Left hindlimb (tissue), 1 donor: ENCODE data around the gene LRRC8D.

Experiments used
- DNase-seq: peaks from one replicate; pipeline ENCODE4 v3.0.0-alpha.2; 2018

LRRC8D gene

DNA sequence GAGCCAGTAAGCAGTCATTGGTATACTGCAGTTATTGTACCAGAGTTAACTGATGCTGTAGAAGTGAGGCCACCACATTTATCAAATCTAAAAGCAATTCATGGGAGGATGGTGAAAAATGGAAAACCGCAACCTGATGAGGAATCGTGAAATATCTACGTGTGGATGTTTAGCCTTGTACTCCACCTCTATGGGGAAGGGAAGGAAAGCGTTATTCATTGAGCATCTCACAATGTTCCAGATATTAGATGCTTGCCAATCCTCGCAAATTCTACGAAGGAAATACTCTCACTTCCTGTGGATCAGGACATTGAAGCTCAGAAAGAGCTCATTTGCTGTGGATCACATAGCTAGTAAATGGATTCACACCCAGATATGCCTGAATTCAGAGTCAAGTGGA, 77.3 kb downstream of the LRRC8D start:
- no peak for DNase-seq

DNA sequence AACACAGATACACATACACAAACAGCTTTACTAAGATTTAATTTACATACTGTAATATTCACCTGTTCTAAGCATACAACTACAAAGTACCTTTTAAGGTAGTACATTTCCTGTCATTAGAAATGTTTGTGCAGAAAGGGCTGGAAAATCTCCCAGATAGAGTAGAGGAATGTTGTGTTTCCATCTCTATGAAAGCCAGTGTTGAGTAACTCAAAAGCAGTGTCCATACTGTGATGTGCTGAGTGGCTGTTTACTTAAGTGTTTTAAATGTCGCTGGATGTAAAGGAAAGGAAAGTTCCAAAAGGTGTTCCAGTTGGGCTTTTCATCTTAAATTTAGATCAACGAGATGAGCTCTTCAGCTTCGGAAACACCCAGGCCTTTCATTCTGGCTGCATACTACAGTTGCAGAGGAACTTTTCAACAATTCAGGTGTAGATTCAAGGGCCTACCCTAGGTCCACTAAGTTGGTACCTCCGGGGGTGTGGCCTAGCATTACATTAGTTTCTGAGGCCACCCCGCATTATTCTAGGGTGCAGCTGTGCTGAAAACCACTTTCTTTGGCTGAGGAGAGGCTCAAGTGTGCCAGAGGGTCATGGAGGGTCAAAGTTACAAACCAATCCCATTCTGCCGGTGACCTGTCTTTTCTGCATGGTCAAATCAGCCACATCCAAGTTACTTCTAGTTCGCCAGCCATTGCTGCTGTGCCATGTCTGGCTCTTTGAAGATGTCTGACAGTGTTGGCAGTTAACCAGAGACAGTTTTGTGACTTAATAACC, 78.1 kb downstream of the LRRC8D start:
- no peak for DNase-seq

DNA sequence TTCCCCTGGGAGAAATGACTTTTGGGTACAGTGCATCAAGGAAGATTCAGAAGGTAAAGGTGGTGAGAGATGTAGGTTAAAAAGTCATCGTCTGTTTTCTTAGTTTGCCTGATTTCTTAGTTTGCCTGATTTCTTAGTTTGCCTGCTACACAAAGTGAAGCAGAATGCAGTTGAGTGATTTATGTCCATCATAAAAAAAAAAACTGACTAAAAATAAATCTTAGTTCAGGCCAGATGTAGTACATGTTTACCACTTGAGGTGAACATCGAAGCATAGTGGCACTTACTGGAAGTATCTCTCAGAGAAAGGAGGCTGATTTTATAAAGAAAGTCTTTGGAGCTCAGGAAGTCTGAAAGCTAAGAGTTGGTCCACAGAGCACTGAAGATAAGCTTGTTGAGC, 79.5 kb downstream of the LRRC8D start:
- DNase-seq: no peak

DNA sequence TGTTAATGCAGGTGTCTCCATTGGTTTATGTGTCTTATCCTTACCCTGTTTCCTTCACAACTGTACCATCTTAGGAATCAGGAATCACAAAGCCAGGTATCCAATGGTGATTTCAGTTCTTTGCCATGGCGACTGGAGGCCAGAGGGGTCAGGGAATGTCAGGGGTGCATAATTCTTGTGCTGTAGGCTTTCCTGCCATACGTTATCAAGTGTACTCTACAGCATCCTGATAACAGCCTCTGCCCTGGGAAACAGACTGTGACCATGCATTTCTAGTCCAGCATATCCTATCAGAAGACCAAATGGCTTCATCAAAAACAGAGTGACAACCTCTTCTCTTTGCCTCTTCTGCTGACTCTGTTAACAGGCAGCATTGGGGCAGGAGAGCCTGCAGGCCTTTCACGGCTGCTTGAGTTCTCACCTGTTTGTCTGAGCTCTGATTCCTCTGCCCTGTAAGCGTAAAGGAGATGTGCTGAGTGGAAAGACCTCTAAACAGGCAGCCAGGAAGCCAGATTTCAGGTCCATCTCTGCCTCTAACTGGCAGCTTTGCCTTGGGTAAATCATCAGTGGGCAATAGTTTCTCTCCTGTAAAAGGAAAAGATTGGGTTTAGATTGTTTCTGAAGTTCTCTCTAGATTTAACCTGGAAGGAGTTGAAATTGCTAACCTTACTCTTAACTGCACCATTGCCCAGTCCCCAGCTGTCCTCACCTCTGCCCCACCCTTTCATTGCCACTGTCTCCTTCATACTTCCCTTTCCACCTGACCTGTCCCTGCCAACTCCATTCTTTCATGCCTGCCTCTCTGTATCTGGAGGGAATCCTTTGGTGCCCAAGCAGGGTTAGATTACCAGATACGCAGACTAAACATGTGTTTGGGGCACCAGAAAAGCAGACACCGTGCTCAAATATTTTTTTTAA, 80.2 kb downstream of the LRRC8D start:
- DNase-seq: no peak

DNA sequence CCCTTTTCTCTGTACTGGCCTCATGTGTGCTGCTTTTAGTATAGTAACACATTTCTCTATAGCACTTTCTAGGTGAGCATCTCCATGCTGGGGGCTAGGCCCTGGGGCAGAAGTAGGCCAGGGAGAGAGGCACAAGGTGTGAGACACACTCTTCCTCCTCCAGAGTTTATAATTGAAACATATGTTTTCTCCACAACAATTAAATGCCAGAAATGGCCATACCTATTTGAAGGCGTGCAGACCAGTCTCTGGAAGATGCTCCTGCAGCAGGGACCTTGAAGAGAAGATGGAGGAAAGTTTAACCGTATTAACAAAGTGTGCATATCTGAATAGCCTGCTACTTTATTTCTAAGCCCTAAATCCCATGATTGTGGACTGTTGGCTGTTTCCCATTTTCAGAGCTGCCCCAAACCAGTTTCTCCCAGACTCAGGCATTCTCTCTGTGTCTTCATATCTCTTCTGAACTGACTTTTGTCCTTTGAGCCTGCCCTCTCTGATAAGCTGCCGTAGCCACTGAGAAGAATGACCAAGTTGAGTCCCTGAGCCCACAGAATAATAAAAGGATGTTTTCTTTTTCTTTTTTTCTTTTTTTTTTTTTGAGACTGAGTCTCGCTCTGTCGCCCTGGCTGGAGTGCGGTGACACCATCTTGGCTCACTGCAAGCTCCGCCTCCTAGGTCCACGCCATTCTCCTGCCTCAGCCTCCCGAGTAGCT, 81.3 kb downstream of the LRRC8D start:
- DNase-seq: no peak

DNA sequence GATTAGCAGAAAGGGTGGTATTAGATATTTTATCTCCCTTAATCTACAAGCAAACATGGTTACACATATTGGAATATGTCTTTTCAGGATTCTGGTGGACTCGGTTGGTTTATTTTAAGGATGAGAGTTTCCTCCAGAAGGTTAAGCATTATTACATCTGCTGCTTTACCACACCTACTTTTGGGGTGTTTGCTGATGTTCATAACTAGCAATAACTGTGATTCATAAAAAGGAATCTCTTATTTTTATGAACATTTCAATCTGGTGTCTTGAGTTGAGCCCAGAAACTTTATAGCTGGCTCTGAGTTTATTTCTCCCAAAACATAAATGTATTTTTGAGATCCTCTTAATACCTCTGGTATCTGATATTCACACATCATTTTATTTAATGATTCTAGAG, 82.7 kb downstream of the LRRC8D start:
- no peak for DNase-seq

DNA sequence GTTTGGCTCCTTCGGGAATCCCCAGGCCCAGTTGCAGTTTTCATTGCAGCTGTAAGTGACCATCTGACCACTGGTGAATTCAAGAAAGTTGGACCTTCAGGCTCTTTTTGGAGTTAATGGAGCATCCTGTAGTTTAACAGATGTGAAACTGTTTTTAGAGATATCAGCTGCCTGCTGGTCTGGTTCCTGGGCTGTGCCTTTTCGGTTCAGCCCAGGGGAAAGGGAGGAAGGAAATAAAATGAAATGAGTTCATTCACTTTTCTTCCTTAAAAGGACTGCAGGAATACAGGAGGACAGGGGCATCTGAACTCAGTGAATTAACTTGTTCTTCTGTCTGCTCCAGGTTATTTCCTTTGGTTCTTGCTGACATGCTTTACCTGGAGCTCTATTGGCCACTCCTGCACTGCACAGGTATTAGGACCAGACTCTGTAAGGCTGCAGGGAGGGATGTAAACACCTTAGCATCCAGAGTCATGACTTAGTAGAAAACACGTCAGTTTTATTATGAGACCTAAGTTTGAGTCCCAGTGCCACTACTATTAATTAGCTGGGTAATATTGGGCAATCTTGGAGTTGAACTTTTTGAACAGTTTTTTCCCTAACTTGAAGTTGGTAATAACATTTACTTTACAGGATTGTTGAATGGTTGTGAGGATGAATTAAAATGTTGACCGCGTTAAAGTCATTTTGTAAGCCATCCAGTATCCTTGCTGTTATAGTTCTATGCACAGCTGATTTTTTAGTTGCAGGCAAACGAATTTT, 83.6 kb downstream of the LRRC8D start:
- peak; percentile 40 for DNase-seq

DNA sequence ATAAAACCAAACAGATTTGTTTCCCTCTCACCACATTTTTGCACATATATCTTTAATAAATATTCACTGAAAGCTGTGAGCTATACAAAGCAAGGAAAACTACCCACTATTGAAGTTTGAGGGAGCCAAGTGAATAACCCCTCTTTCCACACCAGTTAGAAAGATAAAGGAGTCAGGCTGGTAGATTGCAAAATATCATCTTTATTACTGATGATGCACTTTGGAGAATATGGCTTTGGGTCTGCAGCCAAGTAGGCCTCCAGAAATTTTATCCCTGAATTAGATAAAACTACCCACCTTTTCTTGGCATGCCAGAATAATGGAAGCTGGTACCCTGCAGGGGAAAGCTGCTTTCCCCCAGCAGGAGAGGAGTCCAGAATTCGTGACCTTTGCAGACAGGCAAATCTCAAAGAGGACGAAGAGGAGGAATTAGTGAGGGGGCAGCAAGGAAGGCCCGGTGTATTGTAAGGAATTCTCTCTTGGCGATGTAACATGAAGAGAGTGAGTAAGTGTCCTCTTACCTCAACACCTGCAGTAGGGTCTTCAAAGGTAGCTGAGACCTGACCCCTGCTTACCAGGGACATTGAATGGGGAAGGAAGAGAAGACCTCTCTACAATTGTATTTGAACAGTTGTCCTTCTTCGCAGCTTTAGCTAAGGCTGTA, 84.7 kb downstream of the LRRC8D start:
- no peak for DNase-seq

DNA sequence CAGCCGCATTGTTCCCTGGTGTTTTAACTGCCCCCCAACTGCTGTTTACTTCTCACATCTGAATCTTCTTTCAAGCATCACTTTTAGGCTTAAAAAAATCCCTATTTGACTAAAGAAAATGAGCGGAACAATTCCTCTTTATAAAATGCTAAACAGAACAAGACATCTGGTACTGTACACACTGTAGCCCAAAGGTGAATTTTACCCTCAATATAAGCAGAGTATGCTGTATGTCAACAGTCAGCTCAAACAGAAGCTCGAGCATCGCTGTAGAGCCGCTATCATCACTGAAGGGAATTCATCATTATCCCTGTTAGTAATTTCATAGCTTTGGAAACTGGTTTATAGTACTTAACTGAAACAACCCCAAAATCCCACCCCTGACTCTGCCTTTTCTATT, 85.3 kb downstream of the LRRC8D start:
- no peak for DNase-seq

DNA sequence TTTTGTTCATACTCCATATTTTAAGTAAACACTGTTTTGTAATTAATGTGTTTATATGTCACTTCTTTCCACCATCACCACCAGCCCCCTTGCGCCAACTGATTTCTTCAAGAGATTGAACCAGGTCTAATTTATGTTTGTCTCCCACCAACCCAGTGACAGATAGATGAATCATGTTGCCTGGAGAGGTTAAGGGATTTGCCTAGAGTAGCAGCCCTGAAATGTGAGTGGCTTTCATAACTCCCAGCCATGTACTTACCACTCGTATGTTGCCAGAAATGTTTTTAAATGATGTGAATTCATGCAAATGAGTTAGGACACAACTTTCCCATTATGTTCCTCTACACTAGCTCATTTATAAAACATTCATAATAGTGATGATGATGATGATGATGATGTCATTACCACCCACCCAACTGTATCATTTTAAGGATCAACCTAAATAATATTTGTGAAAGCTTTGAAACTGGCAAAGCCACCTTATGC, 86.9 kb downstream of the LRRC8D start:
- no peak for DNase-seq

DNA sequence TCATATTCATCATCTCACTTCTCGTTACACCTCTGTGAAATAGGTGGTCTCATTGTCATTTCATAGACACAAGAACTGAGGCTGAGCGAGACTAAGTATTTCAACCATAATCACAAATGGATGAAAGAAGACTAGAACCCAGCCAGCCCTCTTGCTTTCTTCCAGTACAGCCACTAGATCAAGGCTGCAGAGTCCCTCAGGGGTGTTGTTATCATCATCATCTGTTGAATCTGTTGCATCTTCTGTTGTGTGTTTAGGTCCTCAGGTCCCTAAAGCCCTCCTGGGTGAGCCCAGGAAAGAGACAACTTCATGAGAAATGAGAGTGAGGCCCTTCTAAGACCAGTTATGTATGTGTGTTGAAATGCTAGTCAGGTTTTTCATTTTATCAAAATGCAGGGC, 87.4 kb downstream of the LRRC8D start:
- no peak for DNase-seq

DNA sequence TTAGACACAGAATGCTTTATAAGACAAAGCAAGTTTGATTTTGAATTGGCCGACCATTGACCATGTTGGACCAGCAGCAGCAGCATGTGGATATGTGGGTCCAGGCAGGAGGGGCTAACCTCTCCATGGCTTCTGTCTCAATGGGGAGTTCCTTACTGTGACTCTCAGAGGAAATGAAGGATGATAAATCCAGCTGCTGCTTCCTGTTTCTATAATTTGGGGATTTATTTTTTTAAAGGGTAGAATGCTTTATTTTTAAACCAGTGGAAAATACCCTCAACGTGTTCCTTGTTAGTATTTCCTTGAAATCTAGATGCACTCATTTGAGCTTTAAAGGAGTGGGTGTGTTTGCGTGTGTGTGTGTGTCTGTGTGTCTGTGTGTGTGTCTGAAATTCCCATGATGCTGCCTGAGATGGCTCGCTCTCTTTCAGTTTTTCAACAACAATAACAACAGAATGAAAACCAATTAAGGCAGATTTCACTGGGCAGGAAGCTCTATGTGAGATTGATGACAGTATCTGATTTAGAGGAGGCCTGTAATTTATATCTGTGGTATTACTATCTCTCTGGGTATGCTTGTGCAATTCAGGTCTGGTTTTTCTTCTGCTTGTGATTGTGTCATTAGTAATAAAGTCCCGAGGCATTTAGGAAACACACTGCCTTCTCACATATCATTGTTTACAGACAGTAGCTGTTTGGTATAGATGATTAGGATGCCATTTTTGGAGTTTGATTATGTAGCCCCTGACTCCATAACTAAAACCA, 88.0 kb downstream of the LRRC8D start:
- no peak for DNase-seq

DNA sequence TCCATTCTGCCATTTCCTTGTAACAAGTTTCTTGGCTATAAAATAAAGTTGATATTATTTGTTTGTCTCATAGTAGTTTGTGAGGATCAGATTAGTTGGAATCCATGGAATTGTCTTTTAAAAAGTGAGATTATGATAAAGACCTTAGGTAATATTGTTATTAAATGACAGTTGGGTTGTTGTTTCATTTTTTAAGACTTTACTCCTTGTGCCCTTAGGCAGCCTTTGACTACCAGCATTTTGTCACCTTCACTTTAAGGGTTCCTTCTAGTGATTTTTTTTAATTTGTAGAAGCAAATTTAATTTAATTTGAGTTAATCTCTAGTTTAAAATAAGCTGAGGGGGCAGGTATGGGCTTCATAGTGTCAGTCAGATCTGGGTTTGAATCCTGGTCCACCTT, 89.4 kb downstream of the LRRC8D start:
- no peak for DNase-seq

DNA sequence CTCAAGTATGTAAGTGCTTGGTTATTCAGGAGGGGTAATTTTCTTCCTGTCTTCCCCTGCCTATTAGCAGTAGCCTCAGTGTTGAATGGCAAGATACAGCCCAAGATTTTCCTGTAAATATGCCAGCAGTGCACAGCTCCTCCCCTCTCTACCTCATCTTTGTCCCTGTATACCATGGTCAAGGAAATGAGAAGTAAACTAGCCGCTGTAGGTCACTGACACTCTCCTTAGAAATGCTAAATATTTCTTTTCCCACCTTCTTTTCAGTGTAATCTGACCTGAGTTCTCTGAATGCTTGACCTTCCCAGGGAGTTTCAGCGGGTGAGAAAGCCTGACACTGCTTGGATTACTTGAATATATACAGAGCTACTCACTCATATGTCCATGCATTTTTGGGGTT, 89.9 kb downstream of the LRRC8D start:
- no peak for DNase-seq

DNA sequence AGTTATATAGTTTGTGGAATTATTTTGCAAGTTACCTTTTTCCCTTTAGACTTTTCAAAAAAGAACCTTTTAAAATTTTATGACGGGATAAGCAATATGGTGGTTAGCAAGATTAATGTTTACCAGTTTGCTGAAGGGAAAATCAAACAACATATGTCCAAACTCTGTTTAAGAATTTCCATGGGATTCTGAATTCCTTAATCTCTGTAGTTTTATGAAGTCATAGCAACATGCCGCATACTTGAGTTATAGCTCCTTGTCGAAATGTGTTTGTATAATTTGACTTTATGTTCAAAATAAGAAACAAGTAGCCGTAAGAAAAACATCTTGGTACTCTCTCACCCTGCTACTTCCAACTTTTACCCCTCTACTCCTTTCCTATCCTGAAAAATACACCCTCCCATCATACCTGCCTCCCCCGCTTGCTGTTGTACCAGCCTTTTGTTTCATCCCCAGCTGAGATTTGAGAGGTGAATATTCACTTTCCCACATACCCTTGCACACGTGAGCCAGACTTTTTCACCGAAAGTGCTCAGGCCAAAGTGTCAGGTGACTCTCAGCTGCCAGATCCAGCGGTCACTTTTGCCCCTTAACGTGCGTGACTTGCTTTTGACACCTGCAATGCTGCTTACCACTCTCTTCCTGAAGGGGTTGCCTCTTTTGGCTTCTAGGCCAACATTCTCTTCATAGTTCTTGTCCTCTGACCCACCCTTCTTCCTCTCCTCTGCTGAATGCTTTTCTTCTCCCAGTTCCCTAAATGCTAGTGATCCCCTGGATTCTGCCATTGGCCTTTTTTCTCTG, 90.6 kb downstream of the LRRC8D start:
- DNase-seq: no peak

DNA sequence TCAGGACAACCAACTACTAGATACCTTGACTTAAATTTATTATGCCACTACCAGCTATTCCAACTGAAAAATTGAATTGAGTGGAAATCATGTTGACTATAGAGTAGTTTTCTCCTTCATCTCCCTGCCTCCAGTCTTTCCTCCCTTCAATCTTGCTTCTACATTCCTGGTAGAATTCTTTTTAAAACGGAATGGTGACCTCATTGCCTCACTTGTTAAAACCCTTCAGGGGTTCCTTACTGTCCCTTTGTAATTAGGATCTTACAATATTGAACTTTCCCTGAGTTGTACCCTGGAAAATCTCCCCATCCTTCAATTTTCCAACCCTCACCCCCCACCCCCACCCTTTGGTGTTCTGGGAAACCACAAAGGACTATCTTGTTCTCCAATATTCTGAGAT, 91.2 kb downstream of the LRRC8D start:
- no peak for DNase-seq

DNA sequence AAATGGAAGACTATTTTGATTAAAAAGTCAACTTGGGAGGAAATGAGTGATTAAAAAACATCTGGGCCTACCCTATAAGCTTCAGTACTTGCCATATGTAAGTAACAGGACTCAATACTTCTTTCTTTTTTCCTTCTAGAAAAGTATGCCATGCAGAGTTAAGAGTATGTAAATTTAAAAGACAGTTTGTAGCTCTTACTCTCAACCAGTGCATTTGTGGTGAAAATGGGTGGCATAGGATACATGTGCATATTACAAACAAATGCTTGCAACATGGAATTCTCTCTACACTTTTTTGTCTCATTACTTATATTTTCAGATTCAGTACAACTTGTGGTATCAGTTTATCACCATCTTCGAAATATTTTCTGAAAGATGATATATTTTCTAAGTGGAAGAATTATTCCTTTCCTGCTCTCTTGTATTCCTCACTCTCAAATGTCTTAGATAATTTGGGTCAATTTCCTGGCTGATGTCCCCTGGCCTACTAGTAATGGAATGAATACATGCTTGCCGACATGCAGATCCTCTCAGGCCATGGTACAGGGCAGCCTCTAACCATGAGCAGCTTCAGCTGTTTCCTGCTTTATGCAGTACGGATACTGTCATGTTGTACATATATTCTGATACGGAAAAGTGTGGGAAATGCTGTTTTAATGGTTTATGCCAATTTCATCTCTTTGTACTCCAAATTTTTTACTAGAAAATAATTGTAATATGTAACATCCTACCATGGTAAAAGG, 92.7 kb downstream of the LRRC8D start:
- no peak for DNase-seq

DNA sequence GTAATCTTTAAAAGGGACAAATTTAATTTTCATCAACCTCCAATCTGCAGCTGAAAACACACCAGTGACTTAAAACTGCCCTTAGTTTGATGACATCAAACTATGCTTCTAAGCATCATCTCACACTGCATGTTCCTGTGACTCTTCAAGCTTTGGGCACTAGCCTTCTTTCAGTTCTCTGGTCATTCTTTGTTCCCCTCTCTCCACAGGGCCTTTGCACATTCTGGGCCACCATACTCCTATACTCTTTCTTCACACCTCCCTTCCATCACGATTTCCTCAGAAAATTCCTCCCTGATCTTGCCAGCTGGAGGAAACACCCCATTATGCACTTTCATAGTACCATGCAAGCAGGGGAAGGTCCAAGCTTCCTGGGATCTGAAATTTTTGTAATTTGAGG, 96.5 kb downstream of the LRRC8D start:
- DNase-seq: no peak

DNA sequence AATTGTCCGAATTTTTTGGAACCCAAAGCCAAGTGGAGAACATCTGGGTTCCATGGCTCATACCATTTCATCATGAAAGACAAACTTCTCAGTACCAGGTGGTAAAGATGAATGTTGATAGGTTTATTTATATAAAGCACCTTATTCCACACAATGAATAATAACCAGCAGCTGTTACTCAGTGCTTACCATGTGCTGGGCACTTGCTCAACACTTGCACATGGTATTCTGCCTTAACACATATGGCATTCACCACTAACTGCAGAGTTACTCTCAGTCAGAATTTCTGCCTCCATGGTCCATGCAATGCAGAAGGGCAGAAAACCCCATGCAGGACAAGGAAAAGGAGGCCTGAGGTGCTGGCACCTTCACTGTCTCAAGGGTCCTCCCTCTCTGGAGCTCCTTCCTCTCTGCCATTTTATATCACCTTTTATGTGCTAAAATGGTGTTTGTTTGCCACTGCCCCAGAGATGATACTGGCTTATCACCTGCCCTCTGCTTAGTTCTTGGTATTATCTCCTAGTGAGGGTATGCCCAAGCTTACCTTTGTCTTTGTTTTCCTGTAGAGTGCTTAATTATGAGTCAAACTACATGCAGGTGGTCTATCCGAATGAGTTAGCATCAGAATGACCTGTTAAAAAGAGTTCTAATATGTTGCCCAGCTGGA, 97.4 kb downstream of the LRRC8D start:
- DNase-seq: no peak
